CD14-positive monocyte (primary cell): Measurements from ENCODE around the gene CCNY. TPM values are rescaled to one million over a fixed set of nuclear protein-coding genes. Genes with fewer than 3 reads are reported as not detected.

ENCODE experiments used
- DNase-seq, 3 donors: peaks; one replicate each; pipeline ENCODE4 v3.0.0-alpha.2; 2011 to 2022
- H2AFZ ChIP-seq: 2 replicates; pipeline ENCODE4 v1.6.0; 2012; ENCODE audit warnings: mild to moderate bottlenecking, low read depth, low read length, inconsistent platforms; ENCODE audit not compliant: insufficient read depth, poor library complexity, severe bottlenecking
- H3K27ac ChIP-seq, 2 donors: 1 replicate in 1 of 2; 2 replicates in 1 of 2; pipeline ENCODE4 v1.5.1; 2012 to 2013; ENCODE audit warnings: low read length in 2 of 2, control low read depth in 1 of 2, inconsistent platforms in 1 of 2, low read depth in 1 of 2, mild to moderate bottlenecking in 1 of 2
- H3K27me3 ChIP-seq, 2 donors: one replicate each; pipeline versions ENCODE4 v1.6.0 to v1.6.1; 2011 to 2013; ENCODE audit warnings: low read length in 2 of 2; ENCODE audit not compliant: control insufficient read depth in 2 of 2, insufficient read depth in 2 of 2
- H3K36me3 ChIP-seq, 2 donors: replicated peaks in 1 of 2; 1 replicate in 1 of 2; 2 replicates in 1 of 2; pipeline versions ENCODE4 v1.5.1 to v1.6.1; 2012 to 2013; ENCODE audit warnings: low read length in 2 of 2, control low read depth in 1 of 2, inconsistent platforms in 1 of 2, mild to moderate bottlenecking in 1 of 2; ENCODE audit not compliant: insufficient read depth in 2 of 2, control insufficient read depth in 1 of 2
- H3K4me1 ChIP-seq, 2 donors: 1 replicate in 1 of 2; 2 replicates in 1 of 2; pipeline versions ENCODE4 v1.5.1 to v1.6.1; 2012 to 2013; ENCODE audit warnings: low read length in 2 of 2, control low read depth in 1 of 2, inconsistent platforms in 1 of 2, mild to moderate bottlenecking in 1 of 2, moderate library complexity in 1 of 2; ENCODE audit not compliant: insufficient read depth in 2 of 2, control insufficient read depth in 1 of 2
- H3K4me2 ChIP-seq: replicated peaks from 2 replicates; pipeline ENCODE3; 2012; ENCODE audit warnings: low read length, moderate library complexity, mild to moderate bottlenecking; ENCODE audit not compliant: poor library complexity, severe bottlenecking; ENCODE audit errors: extremely low read depth
- H3K4me3 ChIP-seq, 3 experiments: fragments of 200-600 bp in 1 of 3; sonication (generic) in 1 of 3; replicated peaks in 1 of 3; 1 replicate in 2 of 3; 2 replicates in 1 of 3; pipeline ENCODE4 v1.5.1; 2011 to 2013; ENCODE audit warnings: low read length in 3 of 3, mild to moderate bottlenecking in 3 of 3, control low read depth in 2 of 3, low read depth in 2 of 3, inconsistent platforms in 1 of 3, moderate library complexity in 1 of 3
- H3K79me2 ChIP-seq: 2 replicates; pipeline ENCODE4 v1.6.0; 2012; ENCODE audit warnings: mild to moderate bottlenecking, control low read depth, inconsistent platforms, low read length, moderate library complexity; ENCODE audit not compliant: insufficient read depth
- H3K9ac ChIP-seq: 2 replicates; pipeline ENCODE4 v1.6.0; 2017; ENCODE audit warnings: low read length, mild to moderate bottlenecking; ENCODE audit not compliant: insufficient read depth, poor library complexity, severe bottlenecking
- H3K9me3 ChIP-seq, 2 donors: replicated peaks in 1 of 2; 1 replicate in 1 of 2; 2 replicates in 1 of 2; pipeline versions ENCODE4 v1.5.1 to v1.6.1; 2012 to 2013; ENCODE audit warnings: low read length in 2 of 2, control low read depth in 1 of 2; ENCODE audit not compliant: control insufficient read depth in 1 of 2, insufficient read depth in 1 of 2
- H4K20me1 ChIP-seq: 2 replicates; pipeline ENCODE4 v1.6.0; 2012; ENCODE audit warnings: mild to moderate bottlenecking, low read length, control low read depth, moderate library complexity; ENCODE audit not compliant: insufficient read depth
- H3K27ac Mint-ChIP-seq, 7 donors: one replicate each; pipeline ENCODE4 v1.8.0; 2020; ENCODE audit warnings: mild to moderate bottlenecking in 7 of 7, mixed read lengths in 7 of 7, moderate library complexity in 6 of 7, inconsistent platforms in 2 of 7
- H3K27me3 Mint-ChIP-seq, 3 donors: one replicate each; pipeline ENCODE4 v1.8.0; 2021 to 2022; ENCODE audit warnings: low read depth in 3 of 3, mild to moderate bottlenecking in 3 of 3, mixed read lengths in 3 of 3, moderate library complexity in 3 of 3, inconsistent platforms in 1 of 3
- H3K36me3 Mint-ChIP-seq, 2 donors: one replicate each; pipeline ENCODE4 v1.8.0; 2020; ENCODE audit warnings: mixed read lengths in 2 of 2, inconsistent platforms in 1 of 2, mild to moderate bottlenecking in 1 of 2
- H3K4me1 Mint-ChIP-seq: one replicate; pipeline ENCODE4 v1.8.0; 2020; ENCODE audit warnings: mild to moderate bottlenecking, mixed read lengths
- H3K4me3 Mint-ChIP-seq, 2 donors: one replicate each; pipeline ENCODE4 v1.8.0; 2020; ENCODE audit warnings: mild to moderate bottlenecking in 2 of 2, mixed read lengths in 2 of 2, moderate library complexity in 1 of 2
- H3K9me3 Mint-ChIP-seq, 7 donors: one replicate each; pipeline ENCODE4 v1.8.0; 2020 to 2022; ENCODE audit warnings: mixed read lengths in 7 of 7, mild to moderate bottlenecking in 6 of 7, moderate library complexity in 6 of 7, inconsistent platforms in 2 of 7
- WGBS: methylation state at CpG from one replicate; pipeline ENCODE4 v1.1.5; 2013; ENCODE audit warnings: missing lambda C conversion rate; ENCODE audit not compliant: insufficient coverage; 5-methylcytosine and 5-hydroxymethylcytosine counted together
- intact Hi-C, 2 donors: fragments of 100-400 bp; cut with micrococcal nuclease; formaldehyde crosslinking; loops; one replicate each; pipeline versions ENCODE4 v1.15.0 to v1.15.1; 2023
- polyA plus RNA-seq, 3 donors: library from polyadenylated mRNA; depleted of rRNA in 1 of 3; unstranded in 2 of 3; stranded (reverse) in 1 of 3; fragments of 300-500 nt in 2 of 3; fragments of >200 nt in 1 of 3; fragmentation: Illumina TruSeq in 2 of 3; gene quantifications; 1 replicate in 2 of 3; 2 replicates in 1 of 3; pipeline ENCODE4 v1.2.3, GENCODE V29; 2012 to 2021
- TF ChIP-seq, protein P1 (sequence below): fragments of 200-600 bp; IDR thresholded peaks from one replicate; pipeline ENCODE4 v1.8.0; 2022; ENCODE audit warnings: antibody characterized with exemption, mild to moderate bottlenecking

The CCNY gene
- polyA plus RNA-seq, 3 donors, result 39.9 to 116 (median 64.8) TPM

DNA sequence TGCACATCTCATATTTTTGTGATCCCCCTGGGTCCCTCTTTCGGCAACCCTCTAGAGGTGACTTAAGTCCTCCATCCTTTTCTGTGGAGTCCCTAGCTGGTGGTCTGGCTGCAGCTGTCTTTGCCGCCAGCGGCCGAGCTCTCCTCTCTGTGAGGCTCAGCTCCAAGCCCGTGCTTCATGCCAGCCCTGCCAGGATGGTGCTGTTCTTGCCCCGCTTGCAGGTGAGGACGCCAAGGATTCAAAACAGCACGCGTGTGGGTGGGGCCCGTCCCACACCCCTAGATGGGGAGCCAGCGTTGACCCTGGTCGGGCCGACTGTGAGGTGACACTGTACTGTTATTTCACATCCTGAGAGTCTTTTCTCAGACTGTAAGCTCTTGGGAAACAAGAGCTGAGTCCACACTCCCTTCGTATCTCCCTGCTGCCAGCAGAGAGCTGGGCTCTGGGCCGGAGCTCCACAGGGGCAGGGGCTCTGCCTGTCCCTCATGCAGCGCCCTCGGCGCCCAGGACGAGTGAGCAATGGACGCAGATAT, 232.2 kb downstream of the CCNY start:
- TF ChIP-seq, protein P1, sequence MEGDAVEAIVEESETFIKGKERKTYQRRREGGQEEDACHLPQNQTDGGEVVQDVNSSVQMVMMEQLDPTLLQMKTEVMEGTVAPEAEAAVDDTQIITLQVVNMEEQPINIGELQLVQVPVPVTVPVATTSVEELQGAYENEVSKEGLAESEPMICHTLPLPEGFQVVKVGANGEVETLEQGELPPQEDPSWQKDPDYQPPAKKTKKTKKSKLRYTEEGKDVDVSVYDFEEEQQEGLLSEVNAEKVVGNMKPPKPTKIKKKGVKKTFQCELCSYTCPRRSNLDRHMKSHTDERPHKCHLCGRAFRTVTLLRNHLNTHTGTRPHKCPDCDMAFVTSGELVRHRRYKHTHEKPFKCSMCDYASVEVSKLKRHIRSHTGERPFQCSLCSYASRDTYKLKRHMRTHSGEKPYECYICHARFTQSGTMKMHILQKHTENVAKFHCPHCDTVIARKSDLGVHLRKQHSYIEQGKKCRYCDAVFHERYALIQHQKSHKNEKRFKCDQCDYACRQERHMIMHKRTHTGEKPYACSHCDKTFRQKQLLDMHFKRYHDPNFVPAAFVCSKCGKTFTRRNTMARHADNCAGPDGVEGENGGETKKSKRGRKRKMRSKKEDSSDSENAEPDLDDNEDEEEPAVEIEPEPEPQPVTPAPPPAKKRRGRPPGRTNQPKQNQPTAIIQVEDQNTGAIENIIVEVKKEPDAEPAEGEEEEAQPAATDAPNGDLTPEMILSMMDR, result no peak
- H3K79me2 ChIP-seq, result no peaks in the 10 kb centered on the region
- peaks cover 14% of the 10 kb centered on the region for H3K4me1 Mint-ChIP-seq
- no peak overlapping the region for H3K9ac ChIP-seq
- peaks cover 0 to 2% (median 0%) of the 10 kb centered on the region in 7 donors for H3K9me3 Mint-ChIP-seq
- no peaks in the 10 kb centered on the region for H3K27me3 ChIP-seq
- H3K36me3 ChIP-seq, result peaks cover 60 to 84% of the 10 kb centered on the region in 2 donors
- no peak overlapping the region for H2AFZ ChIP-seq
- 97% methylated on average over 17 of the region's 20 CpGs for WGBS
- H3K4me3 Mint-ChIP-seq, result no peak overlapping the region
- peak overlapping the region in 1 of 7 donors; percentile 33 for H3K27ac Mint-ChIP-seq
- no peak for DNase-seq
- peaks cover 62 to 88% of the 10 kb centered on the region in 2 donors for H3K36me3 Mint-ChIP-seq
- H3K4me1 ChIP-seq, result peaks cover 13 to 14% of the 10 kb centered on the region in 2 donors
- H4K20me1 ChIP-seq, result peaks cover 44% of the 10 kb centered on the region
- no peaks in the 10 kb centered on the region for H3K27me3 Mint-ChIP-seq
- H3K9me3 ChIP-seq, result no peaks in the 10 kb centered on the region
- H3K27ac ChIP-seq, result no peak overlapping the region
- intact Hi-C loops, result no loop called here
- H3K4me3 ChIP-seq, result no peak overlapping the region
- no peak overlapping the region for H3K4me2 ChIP-seq

DNA sequence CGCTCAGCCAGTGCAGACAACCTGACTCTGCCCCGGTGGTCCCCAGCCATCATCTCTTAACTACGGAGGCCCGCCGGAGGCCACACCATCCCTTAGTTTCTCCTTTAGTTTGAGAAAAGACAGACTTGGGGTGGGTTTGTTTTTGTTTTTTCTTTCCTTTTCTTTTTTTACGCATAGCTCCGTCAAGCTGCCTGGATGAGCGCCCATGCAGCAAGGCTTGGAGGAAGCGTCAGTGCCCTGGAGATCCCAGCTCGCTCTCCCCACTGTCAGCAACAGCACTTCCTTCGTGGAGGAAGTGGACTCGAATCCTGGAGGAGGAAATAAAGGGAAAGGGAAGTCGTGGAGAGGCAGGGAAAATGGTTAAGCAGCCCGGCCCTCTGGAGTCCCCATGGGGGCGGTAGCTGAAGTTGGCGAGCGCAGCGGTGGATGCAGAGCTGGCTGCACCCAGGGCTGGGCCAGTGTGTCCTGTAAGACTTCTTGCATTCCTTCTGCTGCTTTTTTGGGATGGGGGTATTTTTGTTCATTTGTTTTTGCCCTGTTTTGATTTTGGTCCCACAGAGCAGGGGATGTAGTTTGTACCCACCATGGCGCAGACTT, 232.9 kb downstream of the CCNY start:
- no peaks in the 10 kb centered on the region for H3K79me2 ChIP-seq
- DNase-seq, result no peak
- H3K36me3 ChIP-seq, result peaks cover 65 to 91% of the 10 kb centered on the region in 2 donors
- no peaks in the 10 kb centered on the region for H3K9me3 ChIP-seq
- Mint-ChIP-seq H3K4me1 (peaks cover 10% of the 10 kb centered on the region), H3K27me3 (no peaks in the 10 kb centered on the region), H3K4me3 (no peak overlapping the region), H3K9me3 (peaks cover 0 to 2% (median 0%) of the 10 kb centered on the region in 7 donors), H3K27ac (peak overlapping the region in 1 of 7 donors; percentile 66), H3K36me3 (peaks cover 68 to 91% of the 10 kb centered on the region in 2 donors)
- no peaks in the 10 kb centered on the region for H3K27me3 ChIP-seq
- peaks cover 10 to 11% of the 10 kb centered on the region in 2 donors for H3K4me1 ChIP-seq
- intact Hi-C loops, result no loop called here
- H4K20me1 ChIP-seq, result peaks cover 38% of the 10 kb centered on the region
- no peak overlapping the region for H3K27ac ChIP-seq
- H3K9ac ChIP-seq, result no peak overlapping the region
- TF ChIP-seq, protein P1, result no peak
- H3K4me2 ChIP-seq, result no peak overlapping the region
- H2AFZ ChIP-seq, result no peak overlapping the region
- no peak overlapping the region for H3K4me3 ChIP-seq
- WGBS, result 88% methylated on average over 12 of the region's 19 CpGs
